ENCODE measurements around the gene RBM26. TPM values are rescaled to one million over a fixed set of nuclear protein-coding genes. Genes with fewer than 3 reads are reported as not detected.
A peak's percentile ranks its signal among the peaks of the same experiment; 100 is the strongest.

Gene RBM26
- total and polyA plus RNA-seq, 12 donors = 7.5 to 46.8 (median 24.5) TPM

DNA sequence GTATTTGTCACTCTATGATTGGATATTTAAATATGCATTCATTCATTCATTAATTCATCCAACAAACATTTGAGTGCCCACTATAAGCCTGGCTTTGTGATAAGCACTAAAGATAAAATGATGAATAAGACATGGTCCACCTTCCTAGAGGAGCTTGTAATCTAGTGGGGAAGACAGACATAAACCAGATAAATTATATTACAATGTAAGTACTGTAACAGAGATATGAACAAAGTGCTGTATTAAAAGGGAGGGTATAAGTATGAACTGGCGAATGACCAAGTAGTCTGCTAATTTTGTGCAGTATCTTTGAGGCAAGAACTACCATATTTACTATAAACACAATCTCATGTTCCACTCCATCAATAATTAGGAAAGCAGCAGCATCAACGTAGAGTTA lies 88.2 kb downstream of the RBM26 start:
- no peaks in the 10 kb centered on the region for H3K27me3 ChIP-seq
- peaks cover 0 to 72% (median 8%) of the 10 kb centered on the region in 9 donors for H3K36me3 ChIP-seq
- intact Hi-C loops (cut with DNase I) = no loop called here
- H3K9me3 ChIP-seq = no peaks in the 10 kb centered on the region
- no peak for ATAC-seq
- no peak for TF ChIP-seq CTCF (IDR thresholded peaks at IDR 0.05)
- no peak for DNase-seq
- no peak overlapping the region for H3K27ac ChIP-seq
- peaks cover 0 to 14% (median 4%) of the 10 kb centered on the region in 9 donors for H3K4me1 ChIP-seq
- 78% methylated on average over 2 of the region's 2 CpGs for WGBS, 2 donors
- H3K4me3 ChIP-seq = no peak overlapping the region

GRCh38 chr13:79314652-79315051 lies 91.4 kb downstream of the RBM26 start:
- Histone ChIP-seq H3K27ac (peak overlapping the region in 3 of 10 donors; percentile 5 to 30 (median 15)), H3K4me3 (no peak overlapping the region), H3K36me3 (peaks cover 0 to 39% (median 0%) of the 10 kb centered on the region in 9 donors), H3K9me3 (no peaks in the 10 kb centered on the region), H3K27me3 (no peaks in the 10 kb centered on the region), H3K4me1 (peaks cover 0 to 18% (median 4%) of the 10 kb centered on the region in 9 donors)
- 20 to 24% methylated on average over 3 of the region's 3 CpGs for WGBS, 2 donors
- intact Hi-C loops (cut with DNase I) = no loop called here
- TF ChIP-seq CTCF (IDR thresholded peaks at IDR 0.05) = no peak
- ATAC-seq = peak in 4 of 8 donors; percentile 28 to 65 (median 40)
- DNase-seq = no peak

DNA sequence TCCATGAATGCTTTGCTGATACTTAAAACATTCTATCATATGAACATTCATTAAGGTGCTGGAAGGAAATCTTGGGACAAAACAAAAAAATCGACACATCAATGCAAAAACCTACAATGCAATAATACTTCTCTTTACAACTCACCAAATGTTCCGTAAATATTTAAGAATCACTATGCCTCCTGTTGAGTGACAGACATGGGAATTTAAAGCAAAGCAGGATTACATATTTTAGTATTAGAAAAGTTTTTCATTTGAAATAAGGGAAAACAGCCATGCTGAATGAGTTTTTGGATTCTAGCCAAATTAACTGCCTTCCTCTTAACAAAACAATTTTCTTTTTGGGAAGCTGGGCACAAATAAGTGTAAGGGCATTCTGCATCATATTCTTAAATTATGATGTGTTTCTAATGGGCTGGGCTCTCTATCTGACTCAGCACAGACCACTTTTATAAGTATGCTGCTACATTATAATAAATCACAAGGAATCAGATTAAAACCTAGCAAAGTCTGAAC lies 93.7 kb downstream of the RBM26 start:
- peaks cover 0 to 17% (median 0%) of the 10 kb centered on the region in 9 donors for H3K36me3 ChIP-seq
- no peak for ATAC-seq
- H3K9me3 ChIP-seq = no peaks in the 10 kb centered on the region
- WGBS, 2 donors = 48 to 75% methylated on average over 2 of the region's 2 CpGs
- no peak overlapping the region for H3K4me3 ChIP-seq
- no peak overlapping the region for H3K27ac ChIP-seq
- no peaks in the 10 kb centered on the region for H3K27me3 ChIP-seq
- no peak for TF ChIP-seq CTCF (IDR thresholded peaks at IDR 0.05)
- peaks cover 0 to 18% (median 4%) of the 10 kb centered on the region in 9 donors for H3K4me1 ChIP-seq
- intact Hi-C loops (cut with DNase I) = no loop called here
- no peak for DNase-seq

DNA sequence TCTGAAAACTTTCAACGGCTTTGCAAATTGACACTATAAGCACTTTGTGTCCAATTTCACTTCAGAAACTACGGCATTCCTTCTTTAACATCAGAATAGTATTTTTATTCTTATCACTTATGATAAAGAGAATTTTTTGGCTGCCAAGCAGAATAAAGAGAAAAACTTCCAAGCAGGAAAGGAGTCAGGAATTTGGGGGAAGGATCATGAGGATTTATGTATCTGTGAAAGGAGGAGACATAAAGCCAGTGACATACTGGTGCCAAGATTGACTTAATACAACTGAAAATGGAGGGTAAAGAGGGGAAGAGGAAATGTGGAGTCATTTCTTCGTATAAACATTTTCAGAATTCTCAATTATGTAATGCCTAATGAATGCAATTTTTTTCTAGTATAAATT lies 94.7 kb downstream of the RBM26 start:
- ATAC-seq = no peak
- intact Hi-C loops (cut with DNase I) = no loop called here

More for the DNA sequence above, 94.7 kb downstream of the RBM26 start:
- no peaks in the 10 kb centered on the region for H3K27me3 ChIP-seq
- H3K27ac ChIP-seq = no peak overlapping the region
- no peak for DNase-seq
- H3K4me1 ChIP-seq = peaks cover 0 to 18% (median 4%) of the 10 kb centered on the region in 9 donors
- no peak for TF ChIP-seq CTCF (IDR thresholded peaks at IDR 0.05)
- H3K9me3 ChIP-seq = no peaks in the 10 kb centered on the region
- H3K36me3 ChIP-seq = peaks cover 0 to 12% (median 0%) of the 10 kb centered on the region in 9 donors
- 43 to 46% methylated on average over 3 of the region's 3 CpGs for WGBS, 2 donors
- H3K4me3 ChIP-seq = no peak overlapping the region

Data from heart right ventricle (tissue), 16 donors.